Gastroesophageal sphincter (tissue), 4 donors: Measurements from ENCODE around the gene SCN1B. TPM values are rescaled to one million over a fixed set of nuclear protein-coding genes. Genes with fewer than 3 reads are reported as not detected.

Experiments
- ATAC-seq: fragments of 150-250 bp; one replicate; pipeline ENCODE4 v1.9.1; 2016; ENCODE audit warnings: mild to moderate bottlenecking, moderate library complexity
- H3K27ac ChIP-seq, 4 donors: fragments of 200-600 bp; sonication (generic) in 3 of 4; 1 replicate in 3 of 4; 2 replicates in 1 of 4; pipeline ENCODE4 v1.5.1; 2016 to 2019
- H3K27me3 ChIP-seq: fragments of 200-600 bp; sonication (generic); one replicate; pipeline ENCODE4 v1.5.1; 2019
- H3K36me3 ChIP-seq, 2 donors: fragments of 200-600 bp; sonication (generic); one replicate each; pipeline ENCODE4 v1.5.1; 2019; ENCODE audit warnings: control low read depth in 1 of 2
- H3K4me1 ChIP-seq, 3 donors: fragments of 200-600 bp; sonication (generic); 1 replicate in 2 of 3; 2 replicates in 1 of 3; pipeline ENCODE4 v1.5.1; 2016 to 2019; ENCODE audit warnings: control low read depth in 2 of 3
- H3K4me3 ChIP-seq, 2 donors: fragments of 200-600 bp; sonication (generic); one replicate each; pipeline ENCODE4 v1.5.1; 2019; ENCODE audit warnings: mild to moderate bottlenecking in 1 of 2, moderate library complexity in 1 of 2
- H3K9me3 ChIP-seq, 3 donors: fragments of 200-600 bp; sonication (generic); one replicate each; pipeline ENCODE4 v1.5.1; 2017 to 2019; ENCODE audit warnings: control low read depth in 2 of 3
- EP300 ChIP-seq: sonication (generic); formaldehyde crosslinking; IDR thresholded peaks from one replicate; pipeline ENCODE4 v1.6.1; 2017; ENCODE audit warnings: antibody characterized with exemption, mild to moderate bottlenecking
- POLR2A ChIP-seq, 2 donors: fragments of 450-650 bp; IDR thresholded peaks; one replicate each; pipeline ENCODE4 v1.6.1; 2017; ENCODE audit warnings: antibody characterized with exemption in 2 of 2, mild to moderate bottlenecking in 2 of 2, moderate library complexity in 1 of 2
- POLR2AphosphoS5 ChIP-seq: sonication (generic); formaldehyde crosslinking; IDR thresholded peaks from one replicate; pipeline ENCODE4 v1.6.1; 2017; ENCODE audit warnings: antibody characterized with exemption
- WGBS, 2 donors: methylation state at CpG; one replicate each; pipeline ENCODE4 v1.1.5; 2018; ENCODE audit warnings: low coverage in 1 of 2; 5-methylcytosine and 5-hydroxymethylcytosine counted together
- total RNA-seq, 4 donors: library from RNA; depleted of rRNA; stranded (reverse); fragments of >200 nt; gene quantifications; one replicate each; pipeline ENCODE4 v1.1.0, GENCODE V29; 2016
- TF ChIP-seq, protein P1 (sequence below), 4 experiments: fragments of 200-600 bp in 2 of 4; fragments of 450-650 bp in 2 of 4; sonication (generic) in 1 of 4; IDR thresholded peaks; one replicate each; pipeline ENCODE4 v1.5.1; 2017 to 2019; ENCODE audit warnings: antibody characterized with exemption in 4 of 4, mild to moderate bottlenecking in 2 of 4, moderate library complexity in 2 of 4

Gene SCN1B
- total RNA-seq, 4 donors from 2014 or later = 5.3 to 13.2 (median 9.5) TPM

DNA sequence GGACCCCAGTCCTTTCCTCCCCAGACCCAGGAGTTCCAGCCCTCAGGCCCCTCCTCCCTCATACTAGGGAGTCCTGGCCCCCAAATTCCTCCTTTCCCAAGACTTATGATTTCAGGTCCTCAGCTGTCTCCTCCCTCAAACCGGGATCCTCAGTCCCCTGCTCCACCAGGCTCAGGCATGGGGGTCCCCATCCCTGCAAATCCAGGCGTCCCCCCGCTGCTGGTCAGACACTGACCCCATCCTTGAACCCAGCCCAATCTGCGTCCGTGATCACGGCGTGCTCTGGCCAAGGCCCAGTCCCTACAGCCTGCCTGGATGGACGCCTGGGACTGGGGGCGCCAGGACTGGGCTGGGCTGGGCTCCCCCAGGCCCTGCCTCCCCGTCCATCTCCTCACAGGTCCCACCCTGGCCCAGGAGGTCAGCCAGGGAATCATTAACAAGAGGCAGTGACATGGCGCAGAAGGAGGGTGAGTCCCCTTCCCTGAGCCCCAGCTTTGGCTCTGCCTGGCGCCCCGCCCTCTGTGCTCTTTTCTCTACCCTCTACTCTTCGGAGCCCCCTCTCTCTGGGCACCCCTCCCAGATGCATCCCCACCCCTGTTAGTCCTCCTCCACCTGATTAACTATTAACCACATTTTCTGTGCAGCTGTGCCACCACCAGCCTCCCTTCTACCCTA is 11.9 kb downstream of the SCN1B start:
- peak overlapping the region in 3 of 4 donors; percentile 67 to 77 (median 71) for H3K27ac ChIP-seq
- H3K9me3 ChIP-seq = no peaks in the 10 kb centered on the region
- no peak for ATAC-seq
- H3K27me3 ChIP-seq = peaks cover 32% of the 10 kb centered on the region
- peaks cover 0 to 2% of the 10 kb centered on the region in 2 donors for H3K36me3 ChIP-seq
- 79 to 93% methylated on average over 4 to 7 of the region's 14 CpGs for WGBS, 2 donors
- TF ChIP-seq POLR2AphosphoS5 (no peak), EP300 (no peak), POLR2A (IDR thresholded peaks at IDR 0.05) (no peak)
- TF ChIP-seq, protein P1, sequence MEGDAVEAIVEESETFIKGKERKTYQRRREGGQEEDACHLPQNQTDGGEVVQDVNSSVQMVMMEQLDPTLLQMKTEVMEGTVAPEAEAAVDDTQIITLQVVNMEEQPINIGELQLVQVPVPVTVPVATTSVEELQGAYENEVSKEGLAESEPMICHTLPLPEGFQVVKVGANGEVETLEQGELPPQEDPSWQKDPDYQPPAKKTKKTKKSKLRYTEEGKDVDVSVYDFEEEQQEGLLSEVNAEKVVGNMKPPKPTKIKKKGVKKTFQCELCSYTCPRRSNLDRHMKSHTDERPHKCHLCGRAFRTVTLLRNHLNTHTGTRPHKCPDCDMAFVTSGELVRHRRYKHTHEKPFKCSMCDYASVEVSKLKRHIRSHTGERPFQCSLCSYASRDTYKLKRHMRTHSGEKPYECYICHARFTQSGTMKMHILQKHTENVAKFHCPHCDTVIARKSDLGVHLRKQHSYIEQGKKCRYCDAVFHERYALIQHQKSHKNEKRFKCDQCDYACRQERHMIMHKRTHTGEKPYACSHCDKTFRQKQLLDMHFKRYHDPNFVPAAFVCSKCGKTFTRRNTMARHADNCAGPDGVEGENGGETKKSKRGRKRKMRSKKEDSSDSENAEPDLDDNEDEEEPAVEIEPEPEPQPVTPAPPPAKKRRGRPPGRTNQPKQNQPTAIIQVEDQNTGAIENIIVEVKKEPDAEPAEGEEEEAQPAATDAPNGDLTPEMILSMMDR (IDR thresholded peaks at IDR 0.05) = no peak
- H3K4me3 ChIP-seq = no peak overlapping the region
- peaks cover 0 to 59% (median 30%) of the 10 kb centered on the region in 3 donors for H3K4me1 ChIP-seq

GRCh38 chr19:35042954-35043604 is 12.8 kb downstream of the SCN1B start:
- no peak overlapping the region for H3K4me3 ChIP-seq
- WGBS, 2 donors = 62 to 81% methylated on average over 3 to 5 of the region's 14 CpGs
- TF ChIP-seq, protein P1 (IDR thresholded peaks at IDR 0.05) = no peak
- no peaks in the 10 kb centered on the region for H3K9me3 ChIP-seq
- ATAC-seq = no peak
- H3K27me3 ChIP-seq = peaks cover 32% of the 10 kb centered on the region
- H3K36me3 ChIP-seq = no peaks in the 10 kb centered on the region
- H3K27ac ChIP-seq = no peak overlapping the region
- H3K4me1 ChIP-seq = peaks cover 0 to 50% (median 26%) of the 10 kb centered on the region in 3 donors

DNA sequence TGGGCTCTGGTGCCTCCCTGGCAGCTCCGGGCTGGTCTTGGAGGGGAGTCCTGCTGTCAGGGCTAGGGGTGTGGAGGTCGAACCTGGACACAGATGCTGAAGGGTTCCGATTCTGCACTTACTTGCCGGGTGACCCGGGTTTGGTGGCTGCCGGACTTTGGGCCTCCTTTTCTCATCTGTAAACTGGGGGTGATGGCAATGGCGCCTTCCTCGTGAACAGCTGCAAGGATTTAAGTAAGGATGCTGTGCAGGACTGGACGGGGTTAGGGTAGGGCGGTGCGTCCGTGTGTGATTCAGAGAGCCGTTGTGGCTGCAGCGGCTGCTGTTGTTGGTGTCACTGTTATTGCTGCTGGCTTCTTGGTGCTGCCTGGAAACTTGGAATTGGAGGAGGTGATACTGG is 13.6 kb downstream of the SCN1B start:
- Histone ChIP-seq H3K9me3 (no peaks in the 10 kb centered on the region), H3K4me3 (no peak overlapping the region), H3K4me1 (peaks cover 0 to 42% (median 26%) of the 10 kb centered on the region in 3 donors), H3K27me3 (peaks cover 35% of the 10 kb centered on the region), H3K27ac (no peak overlapping the region), H3K36me3 (no peaks in the 10 kb centered on the region)
- 30 to 88% methylated on average over 2 to 5 of the region's 14 CpGs for WGBS, 2 donors
- no peak for ATAC-seq
- TF ChIP-seq POLR2AphosphoS5 = no peak
- no peak for TF ChIP-seq EP300
- TF ChIP-seq, protein P1 (IDR thresholded peaks at IDR 0.05) = no peak
- TF ChIP-seq POLR2A (IDR thresholded peaks at IDR 0.05) = no peak

- Histone ChIP-seq H3K36me3 (no peaks in the 10 kb centered on the region), H3K4me3 (no peak overlapping the region), H3K4me1 (peaks cover 0 to 38% (median 26%) of the 10 kb centered on the region in 3 donors), H3K9me3 (no peaks in the 10 kb centered on the region), H3K27ac (no peak overlapping the region), H3K27me3 (peaks cover 37% of the 10 kb centered on the region)
- ATAC-seq = no peak
- TF ChIP-seq POLR2A (IDR thresholded peaks at IDR 0.05) (no peak), POLR2AphosphoS5 (no peak), EP300 (no peak)
- TF ChIP-seq, protein P1 (IDR thresholded peaks at IDR 0.05) = peak in 3 of 4 experiments; percentile 77 to 92 (median 83)
- WGBS, 2 donors = 43 to 60% methylated on average over 6 to 9 of the region's 9 CpGs
Observed at GRCh38 chr19:35044317-35045117, 14.2 kb downstream of the SCN1B start.
